Right lobe of liver (tissue), 4 donors: ENCODE results near the gene TNFRSF1A.

Experiments
- POLR2A ChIP-seq: fragments of 450-650 bp; IDR thresholded peaks from one replicate; pipeline ENCODE4 v1.6.1; 2017; ENCODE audit warnings: antibody characterized with exemption, mild to moderate bottlenecking
- TF ChIP-seq, protein P1 (sequence below), 4 donors: fragments of 200-600 bp in 3 of 4; fragments of 450-650 bp in 1 of 4; IDR thresholded peaks; one replicate each; pipeline versions ENCODE4 v1.5.1 to v1.8.0; 2016 to 2022; ENCODE audit warnings: antibody characterized with exemption in 4 of 4, mild to moderate bottlenecking in 2 of 4
- donor health status: DM: no; HTN: no; CAD: no.
- donor health status: DM: no; HTN: no; CAD: no.
- donor health status: DM: no; HTN: yes; CAD: no.

DNA sequence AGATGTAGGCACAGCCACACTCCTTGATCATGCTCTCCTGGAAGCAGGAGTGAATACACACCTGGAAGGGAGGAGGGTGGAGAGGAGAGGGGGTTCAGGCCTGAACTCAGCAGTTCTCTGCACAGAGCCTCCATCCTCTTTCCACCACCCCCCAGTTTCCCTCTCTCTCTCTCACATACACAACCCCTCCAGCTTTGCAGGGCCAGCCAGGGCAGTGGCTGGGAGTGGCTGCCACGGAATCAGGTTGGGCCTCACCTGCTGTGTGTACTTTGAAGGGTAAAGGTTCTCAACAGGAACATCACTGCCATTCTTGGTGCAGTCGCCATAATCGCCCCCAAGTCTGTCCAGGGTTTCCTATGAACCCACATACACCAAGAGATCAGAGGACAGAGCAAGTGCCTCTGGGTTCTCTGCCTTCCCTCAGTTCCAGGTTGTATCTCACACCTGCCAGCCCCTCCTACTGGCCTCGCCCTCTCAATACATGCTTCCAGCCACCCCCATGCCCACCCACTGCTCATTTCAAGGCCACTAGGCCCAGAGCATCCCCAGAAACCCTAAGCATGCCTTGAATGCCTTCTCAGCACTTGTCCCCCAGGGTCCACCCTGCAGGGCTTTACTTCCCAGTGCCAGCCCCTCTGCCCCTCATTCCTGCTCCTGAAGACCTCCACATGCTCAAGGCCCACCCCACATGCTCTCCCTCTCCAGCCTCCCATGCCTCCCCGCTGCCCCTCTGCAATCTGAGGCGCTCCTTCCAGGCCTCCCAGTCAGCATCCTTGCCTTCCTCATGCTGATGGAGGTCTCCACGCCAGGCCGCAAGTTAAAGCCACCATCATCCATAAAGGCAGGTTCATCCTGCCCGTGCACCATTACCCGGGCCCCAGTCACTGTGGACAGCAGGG lies 12.9 kb upstream of the TNFRSF1A start:
- no peak for TF ChIP-seq POLR2A
- TF ChIP-seq, protein P1, sequence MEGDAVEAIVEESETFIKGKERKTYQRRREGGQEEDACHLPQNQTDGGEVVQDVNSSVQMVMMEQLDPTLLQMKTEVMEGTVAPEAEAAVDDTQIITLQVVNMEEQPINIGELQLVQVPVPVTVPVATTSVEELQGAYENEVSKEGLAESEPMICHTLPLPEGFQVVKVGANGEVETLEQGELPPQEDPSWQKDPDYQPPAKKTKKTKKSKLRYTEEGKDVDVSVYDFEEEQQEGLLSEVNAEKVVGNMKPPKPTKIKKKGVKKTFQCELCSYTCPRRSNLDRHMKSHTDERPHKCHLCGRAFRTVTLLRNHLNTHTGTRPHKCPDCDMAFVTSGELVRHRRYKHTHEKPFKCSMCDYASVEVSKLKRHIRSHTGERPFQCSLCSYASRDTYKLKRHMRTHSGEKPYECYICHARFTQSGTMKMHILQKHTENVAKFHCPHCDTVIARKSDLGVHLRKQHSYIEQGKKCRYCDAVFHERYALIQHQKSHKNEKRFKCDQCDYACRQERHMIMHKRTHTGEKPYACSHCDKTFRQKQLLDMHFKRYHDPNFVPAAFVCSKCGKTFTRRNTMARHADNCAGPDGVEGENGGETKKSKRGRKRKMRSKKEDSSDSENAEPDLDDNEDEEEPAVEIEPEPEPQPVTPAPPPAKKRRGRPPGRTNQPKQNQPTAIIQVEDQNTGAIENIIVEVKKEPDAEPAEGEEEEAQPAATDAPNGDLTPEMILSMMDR (IDR thresholded peaks at IDR 0.05) = no peak
